ENCODE results near the gene LRP2.

- TF ChIP-seq CTCF (conservative IDR thresholded peaks at IDR 0.05; ENCODE audit: low read length) (no peak), EZH2phosphoT487 (IDR thresholded peaks at IDR 0.05; ENCODE audit: borderline replicate concordance) (no peak)
These were observed 172.0 kb downstream of the LRP2 start for GRCh38 chr2:169190197-169190775.

Data from Loucy (cell line).